Jurkat, Clone E6-1 (cell line): ENCODE data around the gene CNN1. TPM values are rescaled to one million over a fixed set of nuclear protein-coding genes. Genes with fewer than 3 reads are reported as not detected.

Experiments
- DNase-seq: peaks from one replicate; pipeline ENCODE4 v3.0.0-alpha.2; 2011; ENCODE audit warnings: low read depth, low spot score
- H3K4me3 ChIP-seq: 2 replicates; pipeline ENCODE4 v1.5.1; 2011; ENCODE audit warnings: mild to moderate bottlenecking, low read length, control low read depth, moderate library complexity
- polyA plus RNA-seq: library from polyadenylated mRNA; unstranded; fragments of >200 nt; gene quantifications from one replicate; pipeline ENCODE4 v1.2.1, GENCODE V29; 2012; ENCODE audit warnings: missing spikeins; ENCODE audit not compliant: insufficient read length, insufficient read depth

The CNN1 gene
- not detected for polyA plus RNA-seq

DNA sequence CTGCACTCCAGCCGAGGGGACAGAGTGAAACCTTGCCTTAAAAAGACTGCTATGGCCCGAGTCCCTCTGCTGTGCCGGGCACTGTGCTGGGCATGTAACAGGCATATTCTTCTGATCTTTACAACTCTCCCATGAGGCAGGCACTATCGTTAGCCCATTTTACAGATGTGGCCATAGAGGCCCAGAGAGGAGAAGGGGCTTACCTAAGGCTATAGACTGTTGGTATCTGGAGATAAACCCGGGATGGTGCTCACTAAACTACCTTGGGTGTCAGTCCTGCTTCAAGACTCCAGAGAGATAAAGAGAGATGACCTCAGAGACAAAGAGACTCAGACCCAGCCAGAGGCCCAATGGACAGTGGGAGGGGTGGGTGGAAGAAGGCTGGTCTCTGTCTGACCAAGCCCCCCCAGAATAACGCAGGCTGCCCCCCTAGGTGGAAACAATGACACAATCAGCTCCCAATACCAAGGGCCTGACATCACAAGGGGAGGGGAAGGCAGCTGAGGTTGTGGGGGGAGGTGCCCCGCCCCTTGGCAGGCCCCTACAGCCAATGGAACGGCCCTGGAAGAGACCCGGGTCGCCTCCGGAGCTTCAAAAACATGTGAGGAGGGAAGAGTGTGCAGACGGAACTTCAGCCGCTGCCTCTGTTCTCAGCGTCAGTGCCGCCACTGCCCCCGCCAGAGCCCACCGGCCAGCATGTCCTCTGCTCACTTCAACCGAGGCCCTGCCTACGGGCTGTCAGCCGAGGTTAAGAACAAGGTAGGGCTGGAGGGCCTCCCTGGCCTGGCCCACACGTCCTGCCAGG, at the start of gene CNN1:
TSS of gene CNN1 (plus strand) at position 620 of the 805 bp plus-strand sequence. CDS start at position 697, 77 bp downstream.
- DNase-seq, result no peak
- no peak within 1 kb of the TSS for H3K4me3 ChIP-seq

DNA sequence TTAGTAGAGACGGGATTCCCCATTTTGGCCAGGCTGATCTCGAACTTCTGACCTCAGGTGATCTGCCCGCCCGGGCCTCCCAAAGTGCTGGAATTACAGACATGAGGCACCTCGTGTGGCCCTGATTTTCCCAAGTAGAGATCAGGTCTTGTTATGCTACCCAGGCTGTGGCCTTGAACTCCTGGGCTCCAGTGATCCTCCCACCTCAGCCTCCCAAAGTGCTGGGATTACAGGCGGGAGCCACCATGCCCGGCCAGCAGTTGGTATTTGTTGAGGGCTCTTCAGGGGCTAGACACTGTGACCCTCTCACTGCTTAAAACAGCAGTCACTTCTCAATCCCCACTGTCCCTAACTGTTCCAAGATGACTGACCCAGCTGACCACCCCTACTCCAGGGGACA, 49.3 kb upstream of the CNN1 start:
- no peak for DNase-seq
- H3K4me3 ChIP-seq, result no peak overlapping the region

DNA sequence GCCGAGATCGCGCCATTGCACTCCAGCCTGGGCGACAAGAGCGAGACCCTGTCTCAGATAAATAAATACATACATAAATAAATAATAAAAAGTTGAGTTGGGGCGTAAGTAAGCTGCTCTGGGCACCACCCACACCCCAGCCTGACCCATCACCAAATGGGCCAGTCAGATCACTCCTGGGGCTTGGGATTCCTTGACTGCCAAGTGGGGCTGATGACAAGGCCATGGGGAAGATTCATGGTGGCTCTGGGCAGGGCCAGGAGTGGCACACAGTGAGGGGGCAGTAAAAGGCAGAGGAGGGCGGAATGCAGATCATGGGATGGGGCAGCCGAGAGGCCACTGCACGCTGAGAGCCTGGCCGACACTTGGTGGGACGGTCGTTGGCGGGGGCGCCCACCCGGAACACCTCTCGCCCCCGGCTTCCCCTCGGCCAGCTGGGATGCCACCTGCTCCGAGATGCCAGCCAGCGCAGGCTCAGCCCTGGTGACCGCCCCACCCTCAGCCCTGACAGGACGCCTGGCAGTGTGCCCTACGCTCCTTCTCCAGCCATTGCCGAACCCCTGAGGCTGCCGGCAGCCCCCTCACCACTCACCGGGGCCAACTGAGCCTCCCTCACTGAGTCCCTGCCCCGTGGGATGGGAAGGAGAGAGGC, 43.9 kb upstream of the CNN1 start:
- no peak for DNase-seq
- no peak overlapping the region for H3K4me3 ChIP-seq

DNA sequence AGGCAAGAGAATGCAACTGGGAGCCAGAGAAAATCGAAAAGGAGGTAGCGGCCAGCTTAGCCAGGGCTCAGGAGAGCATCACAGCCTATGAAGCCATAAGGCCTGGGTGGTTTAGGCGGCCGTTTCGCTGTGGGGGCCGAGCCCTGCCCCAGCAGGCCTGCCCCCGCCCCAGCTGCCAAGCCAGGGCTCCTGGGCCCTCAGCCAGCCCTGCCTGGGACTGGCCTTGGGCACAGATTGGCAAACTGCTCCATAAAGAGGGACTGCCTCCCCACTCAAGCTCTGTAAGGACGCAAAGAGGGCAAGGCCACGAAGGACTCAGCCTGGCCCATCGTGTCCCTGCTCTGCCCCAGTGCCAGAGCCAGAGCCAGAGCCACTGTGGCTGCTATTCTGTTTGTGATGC, 43.2 kb upstream of the CNN1 start:
- DNase-seq, result no peak
- no peak overlapping the region for H3K4me3 ChIP-seq

DNA sequence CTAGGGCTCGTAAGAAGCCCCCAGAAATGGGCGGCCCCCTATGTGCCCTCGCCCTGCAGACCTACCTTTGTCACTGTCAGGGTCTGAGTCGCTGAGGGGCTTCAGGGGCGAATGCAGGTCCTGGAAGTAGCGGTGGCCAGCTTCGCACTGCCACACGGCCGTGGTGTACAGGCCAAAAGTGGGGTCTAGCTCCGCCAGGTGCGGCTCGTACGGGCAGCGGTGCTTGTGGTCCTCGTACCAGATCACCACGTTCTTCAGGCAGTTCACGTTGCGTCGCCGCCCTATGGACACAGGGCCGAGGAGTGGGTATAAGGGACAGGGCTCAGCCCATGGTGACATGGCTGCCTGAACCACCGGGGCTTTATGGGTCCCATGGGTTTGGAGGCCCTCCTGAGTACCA, 42.8 kb upstream of the CNN1 start:
- DNase-seq, result no peak
- no peak overlapping the region for H3K4me3 ChIP-seq

DNA sequence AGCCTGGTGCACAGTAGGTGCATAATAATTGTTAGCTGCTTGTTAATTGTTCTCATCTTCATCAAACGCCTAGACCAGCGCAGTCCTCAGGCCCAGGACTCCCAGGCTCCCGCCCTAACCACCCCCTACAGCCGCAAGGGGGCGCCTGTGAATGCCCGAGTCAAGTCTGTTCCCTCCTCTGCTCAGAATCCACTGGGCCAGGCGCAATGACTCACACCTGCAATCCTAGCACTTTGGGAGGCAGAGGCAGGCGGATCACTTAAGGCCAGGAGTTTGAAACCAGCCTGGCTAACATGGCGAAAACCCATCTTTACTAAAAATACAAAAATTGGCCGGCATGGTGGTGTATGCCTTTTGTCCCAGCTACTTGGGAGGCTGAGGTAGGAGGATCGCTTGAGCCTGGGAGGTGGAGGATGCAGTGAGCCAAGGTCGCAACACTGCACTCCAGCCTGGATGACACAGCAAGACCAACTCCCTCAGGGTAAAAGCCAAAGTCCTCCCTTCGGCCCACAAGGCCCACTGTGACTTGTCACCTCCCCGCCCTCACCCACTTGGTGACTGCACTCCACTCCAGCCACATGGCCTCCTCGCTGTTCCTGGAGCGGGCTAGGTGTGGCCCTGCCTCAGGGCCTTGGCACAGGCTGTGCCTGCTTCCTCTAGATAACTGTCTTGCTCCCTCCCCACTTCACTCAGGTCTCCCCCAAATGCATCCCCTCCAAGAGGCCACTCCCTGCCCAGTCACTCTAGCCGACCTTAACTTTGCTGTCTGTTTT, 42.1 kb upstream of the CNN1 start:
- H3K4me3 ChIP-seq, result no peak overlapping the region
- peak; percentile 42 for DNase-seq

DNA sequence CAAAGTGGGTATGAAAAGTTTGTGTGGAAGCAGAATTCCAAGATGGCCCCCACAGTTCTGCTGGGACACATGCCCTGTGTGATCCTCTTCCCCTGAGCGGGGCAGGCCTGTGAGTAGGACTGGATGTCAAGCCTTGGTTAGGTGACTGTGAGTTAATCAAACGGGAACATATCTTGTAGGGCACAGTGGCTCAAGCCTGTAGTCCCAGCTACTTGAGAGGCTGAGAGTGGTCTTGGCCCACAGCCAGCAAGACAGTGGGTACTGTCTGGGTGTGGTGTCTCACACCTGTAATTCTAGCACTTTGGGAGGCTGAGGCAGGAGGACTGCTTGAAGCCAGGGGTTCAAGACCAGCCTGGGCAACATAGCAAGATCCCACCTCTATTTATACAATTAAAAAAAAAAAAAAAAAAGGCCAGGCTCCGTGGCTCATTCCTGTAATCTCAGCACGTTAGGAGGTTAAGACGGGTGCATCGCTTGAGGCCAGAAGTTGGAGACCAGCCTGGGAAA, 39.4 kb upstream of the CNN1 start:
- H3K4me3 ChIP-seq, result no peak overlapping the region
- DNase-seq, result no peak

DNA sequence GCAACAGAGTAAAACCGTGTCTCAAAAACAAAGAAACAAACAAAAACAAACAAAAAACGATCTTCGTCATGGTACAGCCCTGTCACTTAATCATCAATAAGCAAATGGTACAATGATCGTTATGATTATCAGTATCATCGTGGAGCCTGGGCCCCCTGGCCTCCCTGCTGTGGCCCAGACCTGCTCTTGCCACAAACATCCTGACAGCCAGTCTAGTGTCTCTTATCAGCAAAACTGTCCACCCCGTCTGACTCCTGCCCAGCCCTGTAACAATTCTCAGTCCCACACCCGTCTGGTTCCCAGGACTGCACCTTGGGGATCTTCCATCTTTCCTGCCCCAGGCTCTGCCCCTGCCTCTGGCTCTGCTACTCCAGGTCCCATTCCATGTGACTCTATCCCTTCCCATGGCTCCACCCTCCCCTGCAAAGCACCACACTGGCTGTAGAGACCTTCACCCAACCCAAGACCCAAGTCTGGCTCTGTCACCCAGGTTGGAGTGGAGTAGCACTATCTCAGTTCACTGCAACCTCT, 38.7 kb upstream of the CNN1 start:
- H3K4me3 ChIP-seq, result no peak overlapping the region
- DNase-seq, result no peak

DNA sequence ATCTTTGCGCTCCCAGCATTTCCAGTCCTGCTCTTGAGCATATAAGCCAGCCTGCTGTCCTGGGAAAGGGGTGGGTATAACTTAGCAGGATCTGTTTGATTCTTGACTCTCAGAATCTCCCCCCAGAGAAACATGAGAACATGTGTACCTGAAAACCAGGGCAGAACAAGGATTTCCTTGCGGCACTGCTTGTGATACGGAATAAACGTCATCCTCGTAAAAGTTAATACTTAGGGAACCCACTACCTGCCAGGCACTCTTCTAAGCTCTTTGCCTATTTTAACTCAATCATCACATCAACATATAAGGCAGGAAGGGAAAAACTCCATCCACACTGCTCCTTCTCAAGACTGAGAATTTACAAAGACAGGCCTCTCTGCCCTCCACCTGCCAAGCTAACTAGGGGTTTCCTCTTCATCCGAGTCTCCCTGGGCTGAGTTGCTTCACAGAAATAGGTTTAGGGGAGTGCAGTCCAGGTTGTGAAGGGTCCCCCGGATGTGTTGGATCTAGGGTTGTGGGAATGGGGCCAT, 34.1 kb upstream of the CNN1 start:
- H3K4me3 ChIP-seq, result peak overlapping the region; percentile 64
- DNase-seq, result no peak

DNA sequence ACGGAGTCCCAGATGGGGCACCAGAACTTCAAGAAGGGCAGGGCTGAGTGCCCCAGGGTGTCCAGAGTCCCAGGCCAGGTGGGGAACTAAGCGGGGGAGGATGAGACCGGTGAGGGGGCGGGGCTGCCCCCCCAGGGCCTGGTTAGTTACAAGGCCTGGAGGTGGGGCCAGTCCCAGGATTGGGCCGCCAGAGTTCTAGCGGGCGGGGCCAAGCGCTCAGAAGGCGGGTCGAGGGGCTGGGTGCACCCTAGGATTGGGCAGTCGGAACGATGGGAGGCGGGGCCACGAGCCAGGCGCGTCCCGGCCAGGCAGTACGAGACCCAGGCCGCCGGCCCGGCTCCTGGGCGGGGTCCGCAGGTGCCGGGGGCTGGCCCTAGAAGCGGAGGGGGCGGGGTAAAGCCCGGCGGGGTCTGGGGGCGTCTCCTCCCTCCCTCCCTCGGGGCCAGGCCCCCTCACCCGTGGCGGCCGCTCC, 33.6 kb upstream of the CNN1 start:
- peak overlapping the region; percentile 64 for H3K4me3 ChIP-seq
- peak; percentile 92 for DNase-seq

DNA sequence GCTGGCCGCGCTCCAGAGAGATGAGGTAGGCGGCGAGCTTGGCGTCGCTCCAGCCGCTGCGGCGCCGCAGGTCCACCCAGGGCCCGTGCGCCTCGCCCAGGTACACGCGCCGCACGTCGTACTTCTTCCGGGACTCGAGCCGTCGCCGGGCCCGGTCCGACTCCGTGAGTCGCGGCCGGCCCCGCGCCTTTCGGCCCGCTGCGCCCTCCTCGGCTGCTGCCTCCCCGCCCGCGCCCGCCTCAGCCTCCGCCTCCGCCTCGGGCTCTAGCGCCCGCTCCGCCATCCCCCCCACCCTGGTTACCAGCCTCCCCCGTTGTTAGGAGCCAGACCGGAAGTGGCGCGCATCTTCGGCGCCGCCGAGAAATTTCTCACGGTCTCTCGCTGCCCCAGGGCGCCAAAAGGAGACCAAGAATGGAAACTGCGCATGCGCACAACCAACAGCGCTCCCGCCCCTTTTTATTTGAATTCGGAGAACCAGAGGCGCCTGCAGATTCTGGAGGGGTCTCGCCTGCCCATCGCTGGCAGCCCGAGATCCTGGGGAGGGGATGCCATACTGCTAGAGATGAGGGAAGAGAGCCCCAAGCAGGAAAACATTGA, 33.0 kb upstream of the CNN1 start, which contains the start of gene ZNF653:
TSS of gene ZNF653 (minus strand) at position 336 of the 597 bp plus-strand sequence. CDS start at position 283, 53 bp downstream.
- H3K4me3 ChIP-seq, result peak within 1 kb of the TSS; percentile 64
- peak; percentile 92 for DNase-seq

DNA sequence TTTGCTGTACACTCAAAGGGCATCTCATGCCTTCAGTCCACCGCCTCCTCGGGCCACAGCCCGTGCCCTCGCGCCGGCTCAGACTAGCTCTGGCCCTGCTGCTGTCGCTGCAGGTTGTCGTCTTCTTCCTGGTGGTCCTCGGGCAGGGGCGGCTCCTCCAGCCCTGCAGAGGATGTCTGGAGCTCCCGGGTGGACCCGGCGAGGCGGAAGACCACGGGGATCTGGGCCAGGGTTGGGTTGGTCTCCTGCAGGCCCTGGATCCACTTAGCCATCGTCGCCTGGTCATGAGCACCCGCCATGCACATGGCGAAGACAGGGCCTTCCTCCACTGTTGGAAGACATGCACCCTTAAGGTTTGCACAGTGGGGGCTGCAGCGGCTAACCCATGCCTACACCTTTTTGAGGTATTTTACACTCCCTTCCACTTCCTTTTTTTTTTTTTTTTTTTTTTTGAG, 32.5 kb upstream of the CNN1 start:
- peak overlapping the region; percentile 64 for H3K4me3 ChIP-seq
- no peak for DNase-seq

DNA sequence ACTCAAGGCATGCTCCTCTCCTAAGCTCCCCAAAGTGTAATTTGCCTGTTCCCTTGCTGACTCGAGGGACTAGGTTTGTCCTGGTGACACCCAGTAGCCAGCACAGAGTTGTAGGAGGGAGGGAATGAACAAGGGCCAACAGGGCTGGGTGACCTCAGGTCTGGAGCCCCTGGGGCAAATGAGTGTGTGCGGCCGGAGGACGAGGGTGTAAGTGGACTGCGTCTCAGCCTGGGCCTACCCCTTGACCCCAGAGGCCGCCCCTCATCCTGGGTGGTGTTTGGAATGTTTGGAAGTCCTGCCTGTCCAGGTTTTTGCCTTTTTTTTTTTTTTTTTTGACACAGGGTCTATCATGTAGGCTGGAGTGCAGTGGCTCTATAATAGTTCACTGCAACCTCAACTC, 31.7 kb upstream of the CNN1 start:
- no peak for DNase-seq

DNA sequence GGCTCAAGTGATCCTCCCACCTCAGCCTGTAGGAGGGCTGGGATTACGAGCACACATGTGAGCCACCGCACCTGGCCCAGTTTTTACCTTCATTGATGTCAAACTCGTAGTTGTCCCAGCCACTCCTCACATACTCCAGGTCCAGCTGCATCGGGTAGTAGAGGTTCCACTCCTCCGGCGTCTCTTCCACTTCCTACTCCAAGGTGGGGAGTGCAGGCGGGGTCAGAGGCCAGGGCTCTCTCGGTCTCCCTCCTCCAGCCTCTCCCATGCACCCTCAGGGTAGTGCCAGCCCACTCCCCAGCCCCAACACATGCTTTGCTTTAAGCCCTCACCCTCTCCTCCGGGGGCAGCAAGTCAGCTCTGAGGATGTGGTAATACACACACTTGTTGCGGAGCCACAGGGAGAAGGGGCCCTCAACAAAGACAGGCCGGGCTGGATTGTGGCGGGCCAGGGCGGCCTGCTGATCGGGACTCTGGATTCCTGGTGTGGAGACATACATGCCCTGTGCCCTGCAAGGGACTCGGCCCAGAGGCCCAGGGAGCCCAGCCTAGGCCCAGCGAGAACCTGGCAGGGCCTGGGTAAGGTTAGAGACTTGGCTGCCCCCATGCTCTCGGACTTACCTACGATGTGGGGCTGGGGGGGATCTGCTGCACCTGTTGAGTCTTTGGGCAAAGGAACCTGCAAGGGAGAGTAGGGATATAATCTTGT, 31.1 kb upstream of the CNN1 start:
- no peak for DNase-seq
- H3K4me3 ChIP-seq, result no peak overlapping the region

More for the DNA sequence above, 31.7 kb upstream of the CNN1 start:
- no peak overlapping the region for H3K4me3 ChIP-seq

DNA sequence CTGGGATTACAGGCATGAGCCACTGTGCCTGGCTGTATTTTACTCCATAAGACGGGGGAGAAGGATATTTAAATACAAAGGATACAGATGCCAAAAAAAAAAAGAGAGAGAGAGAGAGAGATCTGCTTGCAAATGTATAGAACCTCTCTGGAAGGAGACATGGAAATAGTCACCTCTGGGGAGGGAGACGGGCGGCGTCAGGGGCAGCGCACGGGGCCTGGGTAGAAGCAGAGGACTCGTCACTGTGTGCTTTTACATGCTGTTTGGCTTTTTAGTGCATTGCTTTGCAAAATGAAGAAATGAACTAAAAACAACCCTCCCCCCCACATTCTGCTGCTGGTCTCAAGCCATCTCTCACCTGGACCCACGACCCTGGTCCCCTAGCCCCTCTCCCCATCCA, 28.2 kb upstream of the CNN1 start:
- no peak for DNase-seq
- H3K4me3 ChIP-seq, result no peak overlapping the region

DNA sequence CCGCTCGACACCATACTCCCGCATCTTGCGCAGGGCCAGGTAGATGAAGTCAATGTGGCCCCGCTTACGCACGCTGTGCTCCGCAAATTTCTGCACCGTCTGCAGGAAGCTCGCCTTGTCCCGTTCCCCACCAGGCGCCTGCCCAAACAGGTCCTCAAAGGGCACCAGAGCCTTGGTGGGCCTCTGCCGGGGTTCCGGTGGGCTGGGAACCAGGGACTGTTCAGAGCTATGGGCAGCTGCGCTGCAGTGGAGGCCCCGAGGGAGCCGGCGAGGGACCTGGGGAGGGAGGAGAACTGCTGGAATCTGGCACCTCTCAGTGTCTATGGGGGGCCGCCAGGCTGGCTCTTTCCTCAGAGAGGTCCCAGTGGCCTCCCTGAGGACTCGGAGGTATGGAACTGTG, 24.7 kb upstream of the CNN1 start:
- DNase-seq, result no peak
- H3K4me3 ChIP-seq, result no peak overlapping the region

DNA sequence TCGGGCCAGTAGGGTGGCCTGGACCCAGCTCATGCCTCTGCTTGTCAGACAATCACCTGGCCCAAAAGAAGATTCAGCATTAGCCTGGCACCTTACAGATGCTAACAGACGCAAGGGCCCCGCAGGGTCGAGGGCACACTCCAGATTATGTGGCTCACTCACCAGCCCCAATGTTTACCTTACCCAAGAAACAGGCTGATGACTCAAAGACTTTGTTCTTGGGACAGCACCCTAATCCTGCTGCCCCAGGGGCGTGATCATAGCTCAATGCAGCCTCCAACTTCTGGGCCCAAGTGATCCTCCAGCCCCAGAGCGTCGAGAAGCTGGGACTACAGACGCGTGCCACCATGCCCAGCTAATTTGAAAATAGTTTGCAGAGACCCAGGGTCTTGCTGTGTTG, 19.5 kb upstream of the CNN1 start:
- no peak for DNase-seq
- H3K4me3 ChIP-seq, result no peak overlapping the region
